ENCODE data around the gene RRP7A. TPM values are rescaled to one million over a fixed set of nuclear protein-coding genes. Genes with fewer than 3 reads are reported as not detected.

Gene RRP7A
- polyA plus RNA-seq, 1 donor = 20.0 TPM

DNA sequence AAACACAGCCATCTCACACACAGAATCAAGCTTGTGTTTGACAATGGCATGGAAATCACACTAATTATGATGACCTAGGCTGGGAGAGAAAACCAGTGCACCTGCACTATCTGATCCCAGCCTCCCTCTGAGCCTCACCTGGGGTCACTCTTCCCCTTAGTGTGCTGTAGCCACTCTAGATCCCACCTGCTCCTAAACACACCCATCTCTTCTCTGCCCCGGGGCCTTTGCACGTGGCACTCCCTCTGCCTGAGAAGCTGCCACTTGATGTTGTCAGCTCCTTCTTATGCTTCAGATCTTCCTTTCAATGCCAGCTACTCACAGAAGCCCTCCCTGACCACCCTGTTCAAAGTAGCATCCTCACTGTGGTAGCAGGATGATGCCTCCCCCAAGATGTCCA lies 44.5 kb downstream of the RRP7A start:
- H3K27me3 ChIP-seq (ENCODE audit: control insufficient read depth, insufficient read depth, low read length) = no peaks in the 10 kb centered on the region
- no peak overlapping the region for H3K27ac ChIP-seq (ENCODE audit: low read length)
- H3K9me3 ChIP-seq (ENCODE audit: control insufficient read depth, low read depth, low read length) = no peaks in the 10 kb centered on the region
- no peaks in the 10 kb centered on the region for H3K36me3 ChIP-seq (ENCODE audit: control insufficient read depth, insufficient read depth, low read length)
- 100% methylated on average over 1 of the region's 2 CpGs for WGBS (ENCODE audit: insufficient coverage, low lambda C conversion rate)
- no peak for DNase-seq
- H3K4me1 ChIP-seq (ENCODE audit: control insufficient read depth, insufficient read depth, low read length) = no peaks in the 10 kb centered on the region
- no peak overlapping the region for H3K4me3 ChIP-seq (ENCODE audit: low read length)

DNA sequence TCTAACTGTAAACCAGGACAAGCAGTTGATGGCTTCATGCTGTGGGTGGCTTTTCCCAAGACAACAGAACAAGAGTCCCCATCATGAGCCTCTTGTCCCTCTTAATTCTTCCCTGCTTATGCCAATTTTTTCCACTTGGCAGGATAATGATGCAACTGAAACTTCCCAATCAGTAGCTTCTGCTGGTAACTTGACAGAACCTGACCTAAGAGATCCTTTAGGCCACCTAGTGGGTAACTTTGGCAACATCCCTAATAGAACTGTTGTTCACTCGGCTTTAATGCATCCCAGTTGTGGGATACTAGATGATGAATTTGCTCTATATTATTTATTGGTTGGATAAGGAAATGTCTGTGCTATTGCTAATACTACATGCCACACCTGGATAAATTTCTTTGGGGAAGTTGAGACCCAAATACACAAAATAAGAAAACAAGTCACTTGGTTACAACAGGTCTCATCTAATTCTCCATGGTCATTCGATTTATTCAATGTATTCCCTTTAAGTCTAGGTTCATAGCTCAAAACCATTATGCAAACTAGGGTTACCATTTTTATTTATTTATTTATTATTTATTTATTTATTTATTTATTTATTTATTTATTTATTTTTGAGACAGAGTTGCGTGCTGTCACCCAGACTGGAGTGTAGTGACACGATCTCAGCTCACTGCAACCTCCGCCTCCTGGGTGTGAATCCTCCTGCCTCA lies 46.0 kb downstream of the RRP7A start:
- no CpG with 5 or more reads among the region's 5 CpGs for WGBS (ENCODE audit: insufficient coverage, low lambda C conversion rate)

DNA sequence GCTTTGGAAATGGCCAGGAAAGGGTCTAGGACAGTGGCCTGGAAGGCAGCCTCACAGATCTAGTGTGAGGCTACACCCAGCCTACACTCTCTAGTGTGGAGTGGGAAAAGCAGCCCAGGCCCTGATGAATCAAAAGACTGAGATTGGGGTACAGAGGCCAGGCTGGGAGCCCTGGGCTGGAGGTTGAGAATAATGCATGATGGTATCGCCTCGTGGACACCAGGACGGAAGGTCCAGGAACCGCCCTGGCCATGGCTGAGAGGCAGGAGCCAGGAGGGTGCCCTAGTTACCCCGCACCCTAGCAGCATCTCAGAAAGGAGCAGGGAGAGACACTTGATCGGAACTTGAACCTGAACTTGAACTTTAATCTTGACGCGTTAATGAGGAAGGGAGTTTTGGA lies 46.9 kb downstream of the RRP7A start:
- Histone ChIP-seq H3K9me3 (ENCODE audit: control insufficient read depth, low read depth, low read length) (no peaks in the 10 kb centered on the region), H3K4me3 (ENCODE audit: low read length) (no peak overlapping the region), H3K27ac (ENCODE audit: low read length) (no peak overlapping the region), H3K4me1 (ENCODE audit: control insufficient read depth, insufficient read depth, low read length) (no peaks in the 10 kb centered on the region), H3K36me3 (ENCODE audit: control insufficient read depth, insufficient read depth, low read length) (no peaks in the 10 kb centered on the region), H3K27me3 (ENCODE audit: control insufficient read depth, insufficient read depth, low read length) (no peaks in the 10 kb centered on the region)
- peak in 1 of 2 donors; percentile 24 for DNase-seq
- no CpG with 5 or more reads among the region's 8 CpGs for WGBS (ENCODE audit: insufficient coverage, low lambda C conversion rate)

More for the DNA sequence above, 46.0 kb downstream of the RRP7A start:
- Histone ChIP-seq H3K36me3 (ENCODE audit: control insufficient read depth, insufficient read depth, low read length) (no peaks in the 10 kb centered on the region), H3K27ac (ENCODE audit: low read length) (no peak overlapping the region), H3K27me3 (ENCODE audit: control insufficient read depth, insufficient read depth, low read length) (no peaks in the 10 kb centered on the region), H3K9me3 (ENCODE audit: control insufficient read depth, low read depth, low read length) (no peaks in the 10 kb centered on the region), H3K4me3 (ENCODE audit: low read length) (no peak overlapping the region), H3K4me1 (ENCODE audit: control insufficient read depth, insufficient read depth, low read length) (no peaks in the 10 kb centered on the region)
- peak; percentile 30 to 62 for DNase-seq

DNA sequence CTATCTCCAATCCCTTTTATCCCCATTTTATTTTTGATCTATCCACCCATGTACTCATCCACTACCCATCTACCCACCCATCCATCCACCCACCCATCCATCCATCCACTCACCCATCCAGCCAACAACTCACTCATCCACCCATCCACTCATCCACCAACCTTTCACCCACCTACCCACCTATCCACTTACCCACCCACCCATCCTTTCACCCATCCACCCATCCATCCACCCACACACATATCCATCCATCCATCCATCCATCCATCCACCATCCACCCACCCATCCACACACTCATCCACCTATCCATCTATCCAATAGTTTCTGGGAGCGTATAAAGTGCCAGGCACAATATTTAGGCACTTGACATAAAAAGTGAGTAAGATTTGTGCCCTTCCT lies 48.2 kb downstream of the RRP7A start:
- Histone ChIP-seq H3K9me3 (ENCODE audit: control insufficient read depth, low read depth, low read length) (no peaks in the 10 kb centered on the region), H3K27ac (ENCODE audit: low read length) (no peak overlapping the region)
- WGBS (ENCODE audit: insufficient coverage, low lambda C conversion rate) = no CpG with 5 or more reads among the region's 1 CpG

DNA sequence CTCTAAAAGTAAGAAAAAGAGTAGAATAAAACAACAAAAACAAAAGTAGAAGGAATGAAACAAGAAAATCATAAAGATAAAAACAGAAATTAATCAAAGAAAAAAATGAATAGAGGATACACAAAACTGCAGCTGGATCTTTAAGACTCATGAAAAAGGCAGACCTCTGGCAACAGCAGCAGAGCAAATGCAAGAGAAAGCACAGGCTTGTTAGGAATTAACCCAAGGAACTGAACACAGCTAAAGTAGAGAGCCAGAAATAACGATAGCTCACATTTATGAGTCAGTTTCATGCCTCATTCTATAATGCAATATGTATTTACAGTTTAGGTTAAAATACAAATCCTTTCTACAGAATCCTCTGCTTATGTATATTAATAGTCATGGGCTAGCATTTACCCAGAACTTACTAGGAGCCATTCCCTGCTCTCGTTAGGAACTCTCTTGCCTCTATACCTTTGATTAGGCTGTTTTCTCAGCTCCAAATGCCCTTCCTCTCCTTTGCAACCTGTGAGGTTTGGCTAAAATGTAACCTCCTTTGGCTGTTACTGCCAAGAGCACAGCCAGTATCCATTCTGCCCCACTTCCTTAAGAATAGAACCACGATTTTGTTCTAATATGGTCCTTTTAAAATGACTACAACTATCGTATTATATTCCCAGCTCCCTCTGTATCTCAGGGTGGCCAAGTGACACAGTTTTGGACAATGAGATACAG lies 49.1 kb downstream of the RRP7A start:
- Histone ChIP-seq H3K4me1 (ENCODE audit: control insufficient read depth, insufficient read depth, low read length) (no peaks in the 10 kb centered on the region), H3K36me3 (ENCODE audit: control insufficient read depth, insufficient read depth, low read length) (no peaks in the 10 kb centered on the region), H3K9me3 (ENCODE audit: control insufficient read depth, low read depth, low read length) (no peaks in the 10 kb centered on the region), H3K27me3 (ENCODE audit: control insufficient read depth, insufficient read depth, low read length) (no peaks in the 10 kb centered on the region), H3K4me3 (ENCODE audit: low read length) (no peak overlapping the region), H3K27ac (ENCODE audit: low read length) (no peak overlapping the region)
- DNase-seq = no peak
- no CpG with 5 or more reads among the region's 4 CpGs for WGBS (ENCODE audit: insufficient coverage, low lambda C conversion rate)

More for the DNA sequence above, 48.2 kb downstream of the RRP7A start:
- DNase-seq = no peak
- Histone ChIP-seq H3K36me3 (ENCODE audit: control insufficient read depth, insufficient read depth, low read length) (no peaks in the 10 kb centered on the region), H3K4me3 (ENCODE audit: low read length) (no peak overlapping the region), H3K4me1 (ENCODE audit: control insufficient read depth, insufficient read depth, low read length) (no peaks in the 10 kb centered on the region), H3K27me3 (ENCODE audit: control insufficient read depth, insufficient read depth, low read length) (no peaks in the 10 kb centered on the region)

DNA sequence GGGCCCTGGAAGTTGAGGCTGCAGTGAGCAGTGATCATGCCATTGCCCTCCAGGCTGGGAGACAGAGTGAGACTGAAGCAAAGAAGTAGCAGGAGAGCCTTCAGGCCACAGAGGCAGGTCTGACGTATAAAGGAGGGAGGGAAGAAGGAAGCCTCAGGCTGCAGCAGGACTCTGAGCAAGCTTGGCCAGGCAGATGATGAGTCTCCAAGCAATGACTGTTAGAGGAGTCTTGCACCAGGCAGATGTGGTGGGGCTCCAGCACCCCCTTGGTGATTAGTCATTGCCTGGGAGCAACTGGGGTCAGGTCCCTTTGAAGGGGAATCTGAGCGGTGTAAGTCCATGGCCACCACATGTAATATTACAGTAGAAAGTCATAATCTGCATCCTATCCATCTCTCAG lies 50.8 kb downstream of the RRP7A start:
- DNase-seq = no peak

DNA sequence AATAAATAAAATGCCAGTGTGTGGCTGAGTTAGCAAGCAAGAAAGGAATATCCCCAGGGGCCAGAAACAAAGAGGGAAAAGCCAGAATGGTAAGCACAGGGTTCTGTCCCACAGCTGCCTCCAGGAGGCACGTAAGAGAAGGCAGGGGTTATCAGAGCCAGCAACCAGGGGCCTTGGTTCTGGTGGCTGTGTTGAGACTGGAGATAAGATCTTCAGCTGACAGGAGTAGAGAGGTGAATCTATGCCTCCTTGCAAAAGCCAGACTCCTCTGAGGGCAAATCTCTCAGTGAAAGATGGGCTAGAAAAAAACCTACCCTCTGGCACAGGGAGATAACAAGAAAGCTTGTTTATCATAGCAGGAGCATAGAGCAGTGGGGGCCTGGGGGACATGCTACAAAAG lies 57.6 kb downstream of the RRP7A start:
- DNase-seq = no peak
- no peaks in the 10 kb centered on the region for H3K36me3 ChIP-seq (ENCODE audit: control insufficient read depth, insufficient read depth, low read length)
- H3K27ac ChIP-seq (ENCODE audit: low read length) = no peak overlapping the region
- no peaks in the 10 kb centered on the region for H3K9me3 ChIP-seq (ENCODE audit: control insufficient read depth, low read depth, low read length)
- peaks cover 17% of the 10 kb centered on the region for H3K4me1 ChIP-seq (ENCODE audit: control insufficient read depth, insufficient read depth, low read length)
- WGBS (ENCODE audit: insufficient coverage, low lambda C conversion rate) = no CpG with 5 or more reads among the region's 1 CpG
- no peak overlapping the region for H3K4me3 ChIP-seq (ENCODE audit: low read length)
- H3K27me3 ChIP-seq (ENCODE audit: control insufficient read depth, insufficient read depth, low read length) = no peaks in the 10 kb centered on the region

More for the DNA sequence above, 50.8 kb downstream of the RRP7A start:
- H3K27me3 ChIP-seq (ENCODE audit: control insufficient read depth, insufficient read depth, low read length) = no peaks in the 10 kb centered on the region
- no peaks in the 10 kb centered on the region for H3K4me1 ChIP-seq (ENCODE audit: control insufficient read depth, insufficient read depth, low read length)
- no peak overlapping the region for H3K27ac ChIP-seq (ENCODE audit: low read length)
- H3K9me3 ChIP-seq (ENCODE audit: control insufficient read depth, low read depth, low read length) = no peaks in the 10 kb centered on the region
- no peaks in the 10 kb centered on the region for H3K36me3 ChIP-seq (ENCODE audit: control insufficient read depth, insufficient read depth, low read length)
- H3K4me3 ChIP-seq (ENCODE audit: low read length) = no peak overlapping the region
- no CpG with 5 or more reads among the region's 2 CpGs for WGBS (ENCODE audit: insufficient coverage, low lambda C conversion rate)

DNA sequence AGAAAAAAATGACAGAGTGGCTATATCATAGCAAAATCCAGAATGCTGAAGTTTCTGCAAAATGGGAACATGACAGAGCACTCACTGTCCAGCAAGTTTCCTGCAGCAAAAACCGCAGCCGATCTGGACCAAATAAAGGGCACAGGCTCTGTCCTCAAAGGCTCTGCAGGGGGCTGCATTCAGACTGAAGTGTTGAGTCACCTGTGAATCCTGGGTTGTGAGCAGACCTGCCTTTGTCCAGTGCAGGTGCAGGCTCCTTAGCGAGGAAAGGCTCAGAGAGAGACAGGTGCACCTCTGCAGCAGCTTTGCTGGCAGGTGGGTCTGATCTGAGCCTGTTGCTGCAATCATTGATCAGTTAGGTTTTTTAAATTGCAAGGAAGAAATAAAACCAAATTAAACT lies 58.1 kb downstream of the RRP7A start:
- no peaks in the 10 kb centered on the region for H3K27me3 ChIP-seq (ENCODE audit: control insufficient read depth, insufficient read depth, low read length)

More for the DNA sequence above, 58.1 kb downstream of the RRP7A start:
- Histone ChIP-seq H3K4me3 (ENCODE audit: low read length) (no peak overlapping the region), H3K27ac (ENCODE audit: low read length) (no peak overlapping the region), H3K9me3 (ENCODE audit: control insufficient read depth, low read depth, low read length) (no peaks in the 10 kb centered on the region), H3K4me1 (ENCODE audit: control insufficient read depth, insufficient read depth, low read length) (peaks cover 17% of the 10 kb centered on the region), H3K36me3 (ENCODE audit: control insufficient read depth, insufficient read depth, low read length) (no peaks in the 10 kb centered on the region)
- WGBS (ENCODE audit: insufficient coverage, low lambda C conversion rate) = no CpG with 5 or more reads among the region's 3 CpGs
- no peak for DNase-seq

Other genes with a start within 250 kb of the RRP7A start
- gene TCF20, start 249.1 kb downstream of the RRP7A start, polyA plus RNA-seq = 30.5 TPM
- 1.8 TPM for gene NFAM1, start 87.4 kb downstream of the RRP7A start, polyA plus RNA-seq
- 2.9 TPM for gene SERHL2, start 34.2 kb upstream of the RRP7A start, polyA plus RNA-seq
- 57.4 TPM for gene POLDIP3, start 95.1 kb upstream of the RRP7A start, polyA plus RNA-seq
- 0.19 TPM for gene ATP5MGL, start 120.8 kb upstream of the RRP7A start, polyA plus RNA-seq
- gene CYB5R3, start 129.6 kb upstream of the RRP7A start, polyA plus RNA-seq = 201 TPM
- gene A4GALT, start 201.1 kb upstream of the RRP7A start, polyA plus RNA-seq = 5.5 TPM